H1 (cell line): ENCODE measurements around the gene ARV1. TPM values are rescaled to one million over a fixed set of nuclear protein-coding genes. Genes with fewer than 3 reads are reported as not detected.

Source experiments
- CTCF ChIA-PET: fragments of 300-600 bp; sonication (Branson Sonifier 250); formaldehyde crosslinking; loops from one replicate; lab custom pipeline; 2021; ENCODE audit not compliant: partially characterized antibody; lab: Charles Lee
- POLR2A ChIA-PET: fragments of 300-600 bp; sonication (Branson Sonifier 250); formaldehyde crosslinking; loops from one replicate; lab custom pipeline; 2021; ENCODE audit warnings: inconsistent platforms; ENCODE audit not compliant: partially characterized antibody; lab: Charles Lee
- DNase-seq, 2 experiments: peaks; one replicate each; pipeline versions ENCODE4 v3.0.0 to v3.0.0-alpha.2; 2010 to 2022; ENCODE audit warnings: low spot score in 2 of 2, low read depth in 1 of 2, mixed read lengths in 1 of 2
- FAIRE-seq: peaks from 2 replicates; lab custom pipeline; 2011; peaks lifted over from hg19 to GRCh38; lab: Jason Lieb, UNC
- H2AFZ ChIP-seq: 2 replicates; pipeline ENCODE4 v1.8.1; 2012; ENCODE audit warnings: low read length, inconsistent platforms
- H2AK5ac ChIP-seq: 2 replicates; pipeline ENCODE4 v1.6.1; 2013; ENCODE audit warnings: low read depth, low read length
- H2BK120ac ChIP-seq: replicated peaks from 2 replicates; pipeline ENCODE3; 2013; ENCODE audit warnings: low read depth, low read length, inconsistent platforms
- H2BK12ac ChIP-seq: 2 replicates; pipeline ENCODE4 v1.6.1; 2013; ENCODE audit warnings: low read depth, low read length
- H2BK15ac ChIP-seq: 2 replicates; pipeline ENCODE4 v1.6.1; 2013; ENCODE audit warnings: low read length
- H2BK20ac ChIP-seq: 2 replicates; pipeline ENCODE4 v1.6.1; 2013; ENCODE audit warnings: low read length
- H2BK5ac ChIP-seq: 2 replicates; pipeline ENCODE4 v1.6.1; 2013; ENCODE audit warnings: low read depth, low read length
- H3K14ac ChIP-seq: 2 replicates; pipeline ENCODE4 v1.6.1; 2013; ENCODE audit warnings: inconsistent platforms; ENCODE audit not compliant: insufficient read length
- H3K18ac ChIP-seq: 2 replicates; pipeline ENCODE4 v1.6.1; 2013; ENCODE audit warnings: low read length; ENCODE audit errors: extremely low read depth
- H3K23ac ChIP-seq: 2 replicates; pipeline ENCODE4 v1.6.1; 2013; ENCODE audit warnings: inconsistent platforms; ENCODE audit not compliant: insufficient read length
- H3K23me2 ChIP-seq: 2 replicates; pipeline ENCODE4 v1.6.1; 2013; ENCODE audit warnings: low read depth, low read length
- H3K27ac ChIP-seq: 2 replicates; pipeline ENCODE4 v1.6.1; 2011; ENCODE audit warnings: low read depth, low read length, inconsistent platforms
- H3K27me3 ChIP-seq, 4 experiments: replicated peaks in 1 of 4; 1 replicate in 1 of 4; 2 replicates in 3 of 4; pipeline versions ENCODE4 v1.6.1 to v1.8.1; 2011 to 2013; ENCODE audit warnings: low read length in 3 of 4, mild to moderate bottlenecking in 3 of 4, inconsistent platforms in 2 of 4, mixed read lengths in 2 of 4, moderate library complexity in 1 of 4; ENCODE audit not compliant: control insufficient read depth in 3 of 4, insufficient read depth in 3 of 4; ENCODE audit errors: extremely low read depth in 1 of 4
- H3K36me3 ChIP-seq, 4 experiments: 2 replicates each; pipeline versions ENCODE4 v1.6.1 to v1.8.1; 2011 to 2013; ENCODE audit warnings: mild to moderate bottlenecking in 4 of 4, low read length in 3 of 4, moderate library complexity in 2 of 4, control low read depth in 1 of 4, inconsistent platforms in 1 of 4; ENCODE audit not compliant: insufficient read depth in 4 of 4, control insufficient read depth in 2 of 4
- H3K4ac ChIP-seq: replicated peaks from 2 replicates; pipeline ENCODE3; 2013; ENCODE audit warnings: low read length, low read depth, mixed read lengths, inconsistent platforms; ENCODE audit not compliant: insufficient read length
- H3K4me1 ChIP-seq, 4 experiments: replicated peaks in 1 of 4; 1 replicate in 1 of 4; 2 replicates in 3 of 4; pipeline versions ENCODE4 v1.6.1 to v1.8.1; 2011 to 2013; ENCODE audit warnings: low read length in 3 of 4, inconsistent platforms in 2 of 4, mixed read lengths in 1 of 4; ENCODE audit not compliant: insufficient read depth in 4 of 4, control insufficient read depth in 3 of 4
- H3K4me2 ChIP-seq, 2 experiments: 2 replicates each; pipeline versions ENCODE4 v1.6.1 to v1.8.1; 2011 to 2013; ENCODE audit warnings: low read depth in 2 of 2, low read length in 2 of 2, control low read depth in 1 of 2, inconsistent platforms in 1 of 2, mild to moderate bottlenecking in 1 of 2; ENCODE audit not compliant: insufficient read depth in 1 of 2
- H3K4me3 ChIP-seq, 4 experiments: fragments of 200-600, 300-600 bp in 1 of 4; sonication (generic), shearing (Covaris generic), sonication (Bioruptor Twin) in 1 of 4; 2 replicates each; pipeline versions ENCODE4 v1.5.1 to v1.8.1; 2011 to 2016; ENCODE audit warnings: low read length in 4 of 4, low read depth in 3 of 4, control low read depth in 2 of 4, inconsistent platforms in 2 of 4, mild to moderate bottlenecking in 2 of 4, mixed read lengths in 1 of 4, moderate library complexity in 1 of 4; ENCODE audit not compliant: insufficient read depth in 2 of 4; ENCODE audit errors: extremely low read depth in 1 of 4
- H3K56ac ChIP-seq: replicated peaks from 2 replicates; pipeline ENCODE3; 2013; ENCODE audit warnings: low read depth, mild to moderate bottlenecking, mixed read lengths, low read length, inconsistent platforms; ENCODE audit not compliant: insufficient read length
- H3K79me1 ChIP-seq: 2 replicates; pipeline ENCODE4 v1.6.1; 2013; ENCODE audit warnings: low read depth, low read length, control low read depth
- H3K79me2 ChIP-seq, 2 experiments: 2 replicates each; pipeline versions ENCODE4 v1.6.1 to v1.8.1; 2012 to 2013; ENCODE audit warnings: low read length in 2 of 2, mild to moderate bottlenecking in 2 of 2, inconsistent platforms in 1 of 2; ENCODE audit not compliant: insufficient read depth in 2 of 2, control insufficient read depth in 1 of 2
- H3K9ac ChIP-seq, 4 experiments: replicated peaks in 1 of 4; 1 replicate in 1 of 4; 2 replicates in 3 of 4; pipeline versions ENCODE4 v1.6.1 to v1.8.1; 2011 to 2013; ENCODE audit warnings: low read depth in 3 of 4, low read length in 3 of 4, control low read depth in 2 of 4, mild to moderate bottlenecking in 2 of 4, moderate library complexity in 2 of 4, inconsistent platforms in 1 of 4; ENCODE audit errors: extremely low read depth in 1 of 4
- H3K9me3 ChIP-seq, 2 experiments: 2 replicates each; pipeline versions ENCODE4 v1.6.1 to v1.8.1; 2012 to 2013; ENCODE audit warnings: mild to moderate bottlenecking in 2 of 2, moderate library complexity in 2 of 2, control low read depth in 1 of 2, inconsistent platforms in 1 of 2, low read depth in 1 of 2, low read length in 1 of 2, mixed read lengths in 1 of 2; ENCODE audit not compliant: insufficient read depth in 2 of 2
- H4K20me1 ChIP-seq, 2 experiments: replicated peaks in 1 of 2; 2 replicates each; pipeline versions ENCODE3 to v1.8.1; 2011 to 2013; ENCODE audit warnings: inconsistent platforms in 2 of 2, low read length in 2 of 2, mild to moderate bottlenecking in 1 of 2; ENCODE audit not compliant: insufficient read depth in 2 of 2, control insufficient read depth in 1 of 2
- H4K5ac ChIP-seq: 2 replicates; pipeline ENCODE4 v1.6.1; 2013; ENCODE audit warnings: low read length, low read depth, mixed read lengths, inconsistent platforms; ENCODE audit not compliant: insufficient read length
- H4K8ac ChIP-seq: 2 replicates; pipeline ENCODE4 v1.8.0; 2013; ENCODE audit warnings: mild to moderate bottlenecking, moderate library complexity, low read length, inconsistent platforms; ENCODE audit not compliant: insufficient read depth; ENCODE audit errors: extremely low read depth
- H4K91ac ChIP-seq: replicated peaks from 2 replicates; pipeline ENCODE3; 2013; ENCODE audit warnings: low read length, mixed read lengths, inconsistent platforms; ENCODE audit not compliant: insufficient read length
- EZH2 ChIP-seq: fragments of 200-600 bp; sonication (generic); IDR thresholded peaks from 2 replicates; pipeline ENCODE4 v1.7.1; 2012; ENCODE audit warnings: low read depth, mild to moderate bottlenecking, moderate library complexity, low read length, inconsistent platforms; ENCODE audit not compliant: severe bottlenecking
- HDAC2 ChIP-seq, 2 experiments: fragments of 300-600 bp in 1 of 2; sonication (generic) in 1 of 2; IDR thresholded peaks; 2 replicates each; pipeline ENCODE4 v1.6.1; 2011 to 2012; ENCODE audit warnings: low read depth in 2 of 2, low read length in 2 of 2, mild to moderate bottlenecking in 2 of 2, moderate library complexity in 2 of 2, borderline replicate concordance in 1 of 2, inconsistent platforms in 1 of 2
- HDAC6 ChIP-seq: IDR thresholded peaks from one replicate; pipeline ENCODE4 v1.7.1; 2012; ENCODE audit warnings: low read depth, mild to moderate bottlenecking, inconsistent platforms, low read length, moderate library complexity
- MAFK ChIP-seq: IDR thresholded peaks from 2 replicates; pipeline ENCODE4 v1.6.1; 2012; ENCODE audit warnings: low read depth, mild to moderate bottlenecking, improper control_type of control experiment, low read length
- POLR2A ChIP-seq, 2 experiments: IDR thresholded peaks; 1 replicate in 1 of 2; 2 replicates in 1 of 2; pipeline ENCODE4 v1.6.1; 2011; ENCODE audit warnings: low read depth in 2 of 2, low read length in 2 of 2, mild to moderate bottlenecking in 2 of 2; ENCODE audit errors: control extremely low read depth in 1 of 2
- RAD21 ChIP-seq, 2 experiments: IDR thresholded peaks in 1 of 2; conservative IDR thresholded peaks in 1 of 2; 2 replicates each; pipeline ENCODE4 v1.6.1; 2011; ENCODE audit warnings: low read depth in 2 of 2, low read length in 2 of 2, improper control_type of control experiment in 1 of 2, inconsistent platforms in 1 of 2, mild to moderate bottlenecking in 1 of 2, moderate library complexity in 1 of 2
- RBBP5 ChIP-seq: IDR thresholded peaks from 2 replicates; pipeline ENCODE4 v1.7.1; 2012; ENCODE audit warnings: low read depth, mild to moderate bottlenecking, inconsistent platforms, low read length, moderate library complexity, borderline replicate concordance
- SP4 ChIP-seq: IDR thresholded peaks from 2 replicates; pipeline ENCODE4 v1.6.1; 2012; ENCODE audit warnings: low read length, inconsistent platforms
- WGBS, 2 experiments: shearing (Covaris generic) in 1 of 2; methylation state at CpG; one replicate each; pipeline versions ENCODE4 v1.1.6 to v1.1.7; 2013 to 2015; ENCODE audit warnings: low lambda C conversion rate in 2 of 2, mixed read lengths in 2 of 2, inconsistent platforms in 1 of 2, low coverage in 1 of 2, missing lambda C conversion rate in 1 of 2; ENCODE audit not compliant: insufficient replicate concordance in 2 of 2, insufficient coverage in 1 of 2, insufficient read length in 1 of 2; ENCODE audit errors: extremely low coverage in 1 of 2, missing lambda C conversion rate in 1 of 2; 5-methylcytosine and 5-hydroxymethylcytosine counted together
- polyA plus RNA-seq, 7 experiments: library from polyadenylated mRNA; depleted of rRNA in 3 of 7; stranded (reverse) in 5 of 7; unstranded in 2 of 7; fragments of >200 nt in 5 of 7; fragments of 200-250 nt in 2 of 7; gene quantifications; 1 replicate in 5 of 7; 2 replicates in 1 of 7; 4 replicates in 1 of 7; pipeline versions ENCODE4 v1.2.1 to v1.2.3, GENCODE V29; 2011 to 2013; ENCODE audit warnings: missing spikeins in 2 of 7, mixed read lengths in 2 of 7
- total RNA-seq: library from RNA; stranded (reverse); fragmentation: NEBNext Ultra II Directional; extraction: Animal tissue kit (Norgen Biotek cat#: 25700); gene quantifications from 2 replicates; pipeline ENCODE4 v1.2.1, GENCODE V29; 2021
- TF ChIP-seq, protein P1 (sequence below): IDR thresholded peaks from 2 replicates; pipeline ENCODE4 v1.6.1; 2012; ENCODE audit warnings: inconsistent platforms
- TF ChIP-seq, protein P2 (sequence below), 3 experiments: IDR thresholded peaks; 1 replicate in 2 of 3; 2 replicates in 1 of 3; pipeline versions ENCODE4 v1.5.1 to v1.6.1; 2011; ENCODE audit warnings: low read length in 3 of 3, mild to moderate bottlenecking in 3 of 3, inconsistent platforms in 2 of 3, low read depth in 1 of 3, moderate library complexity in 1 of 3; ENCODE audit not compliant: insufficient read depth in 1 of 3; ENCODE audit errors: control extremely low read depth in 1 of 3

The ARV1 gene
- total and polyA plus RNA-seq, 2 of the 8 experiments (the other 6 are each of a cell fraction or from before 2014, with no cell fraction given), result 13.1 to 13.4 TPM

GRCh38 chr1:230987448-230987847 is 8.6 kb downstream of the ARV1 start:
- H3K56ac ChIP-seq, result no peak overlapping the region
- no peak overlapping the region for H3K27ac ChIP-seq
- H3K9ac ChIP-seq, result no peak overlapping the region
- no peak for TF ChIP-seq RAD21 (IDR thresholded peaks at IDR 0.05 in 1 of 2, conservative IDR thresholded peaks at IDR 0.05 in 1 of 2; ENCODE audit: low read depth in 2 of 2, low read length in 2 of 2)
- no peak for TF ChIP-seq HDAC6
- no peak for TF ChIP-seq SP4
- TF ChIP-seq POLR2A (IDR thresholded peaks at IDR 0.05; ENCODE audit: control extremely low read depth in 1 of 2, low read depth in 2 of 2, low read length in 2 of 2), result no peak
- TF ChIP-seq RBBP5, result no peak
- TF ChIP-seq MAFK, result no peak
- TF ChIP-seq, protein P1, sequence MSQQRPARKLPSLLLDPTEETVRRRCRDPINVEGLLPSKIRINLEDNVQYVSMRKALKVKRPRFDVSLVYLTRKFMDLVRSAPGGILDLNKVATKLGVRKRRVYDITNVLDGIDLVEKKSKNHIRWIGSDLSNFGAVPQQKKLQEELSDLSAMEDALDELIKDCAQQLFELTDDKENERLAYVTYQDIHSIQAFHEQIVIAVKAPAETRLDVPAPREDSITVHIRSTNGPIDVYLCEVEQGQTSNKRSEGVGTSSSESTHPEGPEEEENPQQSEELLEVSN, result no peak
- TF ChIP-seq EZH2, result no peak
- TF ChIP-seq, protein P2, sequence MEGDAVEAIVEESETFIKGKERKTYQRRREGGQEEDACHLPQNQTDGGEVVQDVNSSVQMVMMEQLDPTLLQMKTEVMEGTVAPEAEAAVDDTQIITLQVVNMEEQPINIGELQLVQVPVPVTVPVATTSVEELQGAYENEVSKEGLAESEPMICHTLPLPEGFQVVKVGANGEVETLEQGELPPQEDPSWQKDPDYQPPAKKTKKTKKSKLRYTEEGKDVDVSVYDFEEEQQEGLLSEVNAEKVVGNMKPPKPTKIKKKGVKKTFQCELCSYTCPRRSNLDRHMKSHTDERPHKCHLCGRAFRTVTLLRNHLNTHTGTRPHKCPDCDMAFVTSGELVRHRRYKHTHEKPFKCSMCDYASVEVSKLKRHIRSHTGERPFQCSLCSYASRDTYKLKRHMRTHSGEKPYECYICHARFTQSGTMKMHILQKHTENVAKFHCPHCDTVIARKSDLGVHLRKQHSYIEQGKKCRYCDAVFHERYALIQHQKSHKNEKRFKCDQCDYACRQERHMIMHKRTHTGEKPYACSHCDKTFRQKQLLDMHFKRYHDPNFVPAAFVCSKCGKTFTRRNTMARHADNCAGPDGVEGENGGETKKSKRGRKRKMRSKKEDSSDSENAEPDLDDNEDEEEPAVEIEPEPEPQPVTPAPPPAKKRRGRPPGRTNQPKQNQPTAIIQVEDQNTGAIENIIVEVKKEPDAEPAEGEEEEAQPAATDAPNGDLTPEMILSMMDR (IDR thresholded peaks at IDR 0.05; ENCODE audit: control extremely low read depth in 1 of 3, insufficient read depth in 1 of 3, low read depth in 1 of 3, low read length in 3 of 3), result no peak
- no peak for TF ChIP-seq HDAC2 (IDR thresholded peaks at IDR 0.05; ENCODE audit: borderline replicate concordance in 1 of 2, low read depth in 2 of 2, low read length in 2 of 2)

More at GRCh38 chr1:230987448-230987847, 8.6 kb downstream of the ARV1 start:
- no peak overlapping the region for H3K4ac ChIP-seq
- H4K5ac ChIP-seq, result no peak overlapping the region
- peaks cover 14 to 32% of the 10 kb centered on the region in 2 experiments for H4K20me1 ChIP-seq
- no peak overlapping the region for H2BK20ac ChIP-seq
- H3K36me3 ChIP-seq, result peaks cover 0 to 2% (median 0%) of the 10 kb centered on the region in 4 experiments; a peak in 2 of 8 replicates
- H2BK5ac ChIP-seq, result no peak overlapping the region
- H2BK12ac ChIP-seq, result no peak overlapping the region
- peaks cover 37 to 51% (median 48%) of the 10 kb centered on the region in 4 experiments for H3K27me3 ChIP-seq
- H2BK120ac ChIP-seq, result no peak overlapping the region
- no peak for DNase-seq
- no peak overlapping the region for H3K4me3 ChIP-seq
- no peak overlapping the region for H4K91ac ChIP-seq
- H2AFZ ChIP-seq, result no peak overlapping the region
- ChIA-PET POLR2A (no interaction called here), CTCF (interaction anchor here (1.0 to 1.3 kb wide), 2 partner anchors 65 to 184 kb away, joined by 3 read pairs; no protein-coding TSS in a partner anchor)
- no peaks in the 10 kb centered on the region; the same call in 1 of the 2 replicates for H3K23me2 ChIP-seq
- FAIRE-seq, result no peak
- H3K4me1 ChIP-seq, result peaks cover 0 to 6% (median 0%) of the 10 kb centered on the region in 4 experiments; a peak in 4 of 7 replicates
- no peak overlapping the region for H3K23ac ChIP-seq
- no peak overlapping the region for H3K4me2 ChIP-seq
- no peak overlapping the region for H3K18ac ChIP-seq
- H4K8ac ChIP-seq, result no peak overlapping the region
- H2BK15ac ChIP-seq, result no peak overlapping the region
- no peaks in the 10 kb centered on the region for H3K9me3 ChIP-seq
- H2AK5ac ChIP-seq, result no peak overlapping the region
- no peaks in the 10 kb centered on the region for H3K79me2 ChIP-seq
- no peaks in the 10 kb centered on the region for H3K79me1 ChIP-seq
- WGBS, 2 experiments, result 89% methylated on average over 3 of the region's 3 CpGs; no CpG with 5 or more reads in 1 of the 2 experiments
- H3K14ac ChIP-seq, result no peak overlapping the region
